Tibial artery (tissue), 4 donors: ENCODE results near the gene CNPY1.

ENCODE experiments used
- DNase-seq, 2 donors: peaks; one replicate each; pipeline ENCODE4 v3.0.0-alpha.2; 2019
- H3K27ac ChIP-seq, 2 donors: fragments of 200-600 bp; sonication (generic) in 1 of 2; 1 replicate in 1 of 2; 2 replicates in 1 of 2; pipeline ENCODE4 v1.5.1; 2018 to 2019; ENCODE audit warnings: mild to moderate bottlenecking in 1 of 2
- H3K27me3 ChIP-seq, 2 donors: fragments of 200-600 bp; sonication (generic) in 1 of 2; one replicate each; pipeline versions ENCODE4 v1.5.1 to v1.6.0; 2016 to 2019
- H3K36me3 ChIP-seq, 3 donors: fragments of 200-600 bp; sonication (generic) in 2 of 3; one replicate each; pipeline ENCODE4 v1.5.1; 2016 to 2019; ENCODE audit warnings: mild to moderate bottlenecking in 2 of 3
- H3K4me1 ChIP-seq, 4 donors: fragments of 200-600 bp; sonication (generic) in 2 of 4; 1 replicate in 3 of 4; 2 replicates in 1 of 4; pipeline ENCODE4 v1.5.1; 2016 to 2019
- H3K4me3 ChIP-seq, 2 donors: fragments of 200-600 bp; sonication (generic) in 1 of 2; 1 replicate in 1 of 2; 2 replicates in 1 of 2; pipeline ENCODE4 v1.5.1; 2018 to 2019; ENCODE audit warnings: mild to moderate bottlenecking in 2 of 2
- H3K9me3 ChIP-seq, 3 donors: fragments of 200-600 bp; sonication (generic) in 1 of 3; one replicate each; pipeline ENCODE4 v1.5.1; 2016 to 2019
- intact Hi-C: fragments of 100-400 bp; cut with DNase I; formaldehyde crosslinking; loops from one replicate; pipeline ENCODE4 v1.15.0; 2023; ENCODE audit warnings: low total_unique reads
- TF ChIP-seq, protein P1 (sequence below), 2 experiments: fragments of 200-600 bp in 1 of 2; fragments of 450-650 bp in 1 of 2; IDR thresholded peaks; one replicate each; pipeline ENCODE4 v1.5.1; 2017 to 2019; ENCODE audit warnings: antibody characterized with exemption in 2 of 2, mild to moderate bottlenecking in 1 of 2, moderate library complexity in 1 of 2

CNPY1 gene

DNA sequence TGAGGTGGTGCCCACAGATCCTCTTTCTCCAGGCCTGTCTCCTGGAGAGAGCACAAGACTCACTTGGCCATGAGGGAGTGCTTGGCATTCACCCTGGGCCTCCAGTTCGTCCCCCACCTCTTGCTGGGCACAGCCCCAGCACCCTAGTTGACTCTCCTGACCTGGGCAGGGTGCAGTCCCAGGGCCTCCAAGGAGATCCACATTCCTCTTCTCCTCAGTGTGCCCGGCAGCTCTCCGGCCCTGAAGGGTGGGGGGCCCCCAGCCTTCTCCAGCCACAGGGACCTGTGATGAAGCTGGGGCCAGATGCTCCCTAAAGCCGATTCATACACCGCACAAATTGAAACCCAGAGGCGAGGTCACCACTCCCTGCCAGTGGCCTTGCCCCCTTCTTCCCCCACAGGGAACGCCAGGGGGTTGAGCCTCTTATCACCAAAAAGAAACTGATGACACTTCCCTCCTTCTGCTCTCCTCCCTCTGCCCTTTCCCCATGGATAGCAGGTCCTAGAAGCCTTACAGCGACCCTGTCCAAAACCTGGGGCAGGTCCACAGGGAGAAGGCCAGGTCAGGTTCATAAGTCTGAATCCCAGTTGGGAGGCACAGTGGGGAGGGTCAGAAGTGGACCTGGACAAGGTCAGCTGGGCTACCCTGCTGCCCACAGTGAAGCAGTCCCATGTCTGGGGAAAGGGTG lies 85.3 kb downstream of the CNPY1 start:
- intact Hi-C loops = no loop called here
- no peaks in the 10 kb centered on the region for H3K9me3 ChIP-seq
- H3K27ac ChIP-seq = no peak overlapping the region
- no peak for DNase-seq
- no peak overlapping the region for H3K4me3 ChIP-seq
- peaks cover 3 to 96% of the 10 kb centered on the region in 2 donors for H3K27me3 ChIP-seq
- peaks cover 0 to 45% (median 31%) of the 10 kb centered on the region in 4 donors for H3K4me1 ChIP-seq
- H3K36me3 ChIP-seq = no peaks in the 10 kb centered on the region
- TF ChIP-seq, protein P1, sequence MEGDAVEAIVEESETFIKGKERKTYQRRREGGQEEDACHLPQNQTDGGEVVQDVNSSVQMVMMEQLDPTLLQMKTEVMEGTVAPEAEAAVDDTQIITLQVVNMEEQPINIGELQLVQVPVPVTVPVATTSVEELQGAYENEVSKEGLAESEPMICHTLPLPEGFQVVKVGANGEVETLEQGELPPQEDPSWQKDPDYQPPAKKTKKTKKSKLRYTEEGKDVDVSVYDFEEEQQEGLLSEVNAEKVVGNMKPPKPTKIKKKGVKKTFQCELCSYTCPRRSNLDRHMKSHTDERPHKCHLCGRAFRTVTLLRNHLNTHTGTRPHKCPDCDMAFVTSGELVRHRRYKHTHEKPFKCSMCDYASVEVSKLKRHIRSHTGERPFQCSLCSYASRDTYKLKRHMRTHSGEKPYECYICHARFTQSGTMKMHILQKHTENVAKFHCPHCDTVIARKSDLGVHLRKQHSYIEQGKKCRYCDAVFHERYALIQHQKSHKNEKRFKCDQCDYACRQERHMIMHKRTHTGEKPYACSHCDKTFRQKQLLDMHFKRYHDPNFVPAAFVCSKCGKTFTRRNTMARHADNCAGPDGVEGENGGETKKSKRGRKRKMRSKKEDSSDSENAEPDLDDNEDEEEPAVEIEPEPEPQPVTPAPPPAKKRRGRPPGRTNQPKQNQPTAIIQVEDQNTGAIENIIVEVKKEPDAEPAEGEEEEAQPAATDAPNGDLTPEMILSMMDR (IDR thresholded peaks at IDR 0.05) = no peak

DNA sequence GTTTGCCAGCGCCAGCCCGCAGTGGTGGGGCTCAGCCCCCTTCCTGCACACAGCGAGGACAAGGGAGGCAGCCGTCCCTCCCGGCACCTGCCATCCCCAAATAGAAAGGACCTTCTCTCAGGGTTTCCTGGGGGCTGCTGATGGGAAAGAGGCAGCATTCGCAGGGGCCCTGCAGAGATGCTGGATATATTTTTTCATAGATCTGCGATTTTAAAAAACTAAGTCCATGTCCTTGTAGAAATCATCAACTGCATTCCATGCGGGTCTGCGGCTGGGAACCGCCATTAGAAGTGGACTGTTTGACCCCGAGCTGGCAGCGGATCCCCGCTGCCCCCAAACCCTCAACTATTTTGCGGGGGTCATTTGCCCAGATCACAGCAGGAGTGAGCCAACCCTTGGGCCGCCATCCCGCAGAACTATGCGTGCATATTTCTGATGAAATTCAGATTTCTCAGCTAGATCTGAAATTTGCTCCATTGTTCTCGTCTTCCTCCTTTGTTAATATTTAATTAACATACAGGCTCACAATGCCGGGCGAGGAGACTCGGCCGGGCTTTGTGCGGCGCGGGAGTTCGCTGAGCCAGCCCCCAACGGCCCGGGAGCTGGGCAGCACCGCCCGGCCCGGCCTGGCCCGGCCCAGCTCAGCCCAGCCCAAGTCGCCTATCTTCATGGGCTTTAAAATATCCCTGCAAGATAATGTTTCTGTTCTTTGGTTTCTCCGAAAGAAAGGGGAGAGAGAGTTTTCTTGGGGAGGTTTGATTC lies 86.5 kb downstream of the CNPY1 start:
- Histone ChIP-seq H3K4me1 (peaks cover 0 to 39% (median 31%) of the 10 kb centered on the region in 4 donors), H3K36me3 (no peaks in the 10 kb centered on the region), H3K9me3 (no peaks in the 10 kb centered on the region), H3K27ac (no peak overlapping the region), H3K4me3 (no peak overlapping the region), H3K27me3 (peaks cover 3 to 96% of the 10 kb centered on the region in 2 donors)
- DNase-seq = no peak
- intact Hi-C loops = loop anchor here (5.0 kb wide), 1 partner anchor 393 kb away; no protein-coding TSS in a partner anchor
- TF ChIP-seq, protein P1 (IDR thresholded peaks at IDR 0.05) = no peak

DNA sequence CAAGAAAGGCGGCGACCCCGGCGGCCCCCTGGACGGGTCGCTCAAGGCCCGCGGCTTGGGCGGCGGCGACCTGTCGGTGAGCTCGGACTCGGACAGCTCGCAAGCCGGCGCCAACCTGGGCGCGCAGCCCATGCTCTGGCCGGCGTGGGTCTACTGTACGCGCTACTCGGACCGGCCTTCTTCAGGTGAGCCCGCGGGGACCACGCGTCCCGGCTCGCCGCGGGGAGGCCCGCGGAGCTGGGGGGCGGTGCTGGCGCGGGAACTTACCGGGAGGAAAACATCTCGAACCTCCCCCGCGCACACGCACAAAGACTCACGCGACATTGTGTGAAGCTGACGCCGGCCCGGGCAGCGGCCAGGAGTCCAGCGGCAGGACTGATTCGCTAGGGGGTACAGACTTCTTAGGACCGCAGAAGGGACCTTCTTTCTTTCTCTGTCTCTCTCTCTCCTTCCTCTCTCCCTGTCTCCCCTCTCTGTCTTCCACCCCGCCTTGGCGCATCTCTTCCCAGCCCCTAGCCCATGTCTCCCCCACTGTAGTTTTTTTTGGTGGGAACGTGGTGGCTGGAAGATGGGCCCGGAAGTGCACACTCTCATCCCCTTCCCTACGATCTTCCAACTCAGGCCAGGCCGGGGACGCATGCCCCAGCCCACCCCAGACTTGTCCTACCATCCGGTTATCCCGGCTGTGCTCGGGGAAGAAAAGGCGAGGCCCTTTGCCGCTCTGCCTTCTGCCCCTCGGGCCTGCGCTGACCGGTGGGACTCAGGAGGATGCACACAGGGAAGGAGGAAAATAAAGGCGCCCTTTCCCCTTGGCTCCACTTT lies 87.3 kb downstream of the CNPY1 start:
- H3K4me1 ChIP-seq = peaks cover 0 to 47% (median 39%) of the 10 kb centered on the region in 4 donors
- TF ChIP-seq, protein P1 (IDR thresholded peaks at IDR 0.05) = no peak
- peak overlapping the region; percentile 30 to 41 for H3K4me3 ChIP-seq
- intact Hi-C loops = loop anchor here (5.0 kb wide), 1 partner anchor 392 kb away; no protein-coding TSS in a partner anchor
- H3K27me3 ChIP-seq = peaks cover 3 to 96% of the 10 kb centered on the region in 2 donors
- no peak overlapping the region for H3K27ac ChIP-seq
- DNase-seq = peak in 1 of 2 donors; percentile 21
- H3K9me3 ChIP-seq = no peaks in the 10 kb centered on the region
- no peaks in the 10 kb centered on the region for H3K36me3 ChIP-seq

DNA sequence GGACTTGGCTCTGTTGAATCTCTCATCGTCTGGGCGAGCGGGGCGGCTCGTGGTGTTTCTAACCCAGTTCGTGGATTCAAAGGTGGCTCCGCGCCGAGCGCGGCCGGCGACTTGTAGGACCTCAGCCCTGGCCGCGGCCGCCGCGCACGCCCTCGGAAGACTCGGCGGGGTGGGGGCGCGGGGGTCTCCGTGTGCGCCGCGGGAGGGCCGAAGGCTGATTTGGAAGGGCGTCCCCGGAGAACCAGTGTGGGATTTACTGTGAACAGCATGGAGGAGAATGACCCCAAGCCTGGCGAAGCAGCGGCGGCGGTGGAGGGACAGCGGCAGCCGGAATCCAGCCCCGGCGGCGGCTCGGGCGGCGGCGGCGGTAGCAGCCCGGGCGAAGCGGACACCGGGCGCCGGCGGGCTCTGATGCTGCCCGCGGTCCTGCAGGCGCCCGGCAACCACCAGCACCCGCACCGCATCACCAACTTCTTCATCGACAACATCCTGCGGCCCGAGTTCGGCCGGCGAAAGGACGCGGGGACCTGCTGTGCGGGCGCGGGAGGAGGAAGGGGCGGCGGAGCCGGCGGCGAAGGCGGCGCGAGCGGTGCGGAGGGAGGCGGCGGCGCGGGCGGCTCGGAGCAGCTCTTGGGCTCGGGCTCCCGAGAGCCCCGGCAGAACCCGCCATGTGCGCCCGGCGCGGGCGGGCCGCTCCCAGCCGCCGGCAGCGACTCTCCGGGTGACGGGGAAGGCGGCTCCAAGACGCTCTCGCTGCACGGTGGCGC lies 88.1 kb downstream of the CNPY1 start, which contains the start of gene EN2:
Gene EN2, plus strand, starts transcription at position 19 of the 767 bp plus-strand sequence. Its CDS starts 249 bp downstream, at position 268.
- H3K36me3 ChIP-seq = no peaks in the 10 kb centered on the region
- H3K9me3 ChIP-seq = no peaks in the 10 kb centered on the region
- intact Hi-C loops = loop anchor here (5.0 kb wide), 1 partner anchor 391 kb away; no protein-coding TSS in a partner anchor
- DNase-seq = no peak
- peak within 1 kb of the TSS; percentile 45 for H3K4me3 ChIP-seq
- H3K4me1 ChIP-seq = peaks cover 0 to 55% (median 46%) of the 10 kb centered on the region in 4 donors
- H3K27ac ChIP-seq = no peak within 1 kb of the TSS
- peaks cover 3 to 96% of the 10 kb centered on the region in 2 donors for H3K27me3 ChIP-seq
- TF ChIP-seq, protein P1 (IDR thresholded peaks at IDR 0.05) = no peak
